Uterus (tissue), 2 donors: ENCODE results near the gene DNTT.

Experiments used
- POLR2A ChIP-seq, 2 donors: fragments of 450-650 bp; IDR thresholded peaks; one replicate each; pipeline ENCODE4 v1.6.1; 2016; ENCODE audit warnings: antibody characterized with exemption in 2 of 2, mild to moderate bottlenecking in 1 of 2, moderate library complexity in 1 of 2
- TF ChIP-seq, protein P1 (sequence below), 4 experiments: fragments of 200-600 bp in 2 of 4; fragments of 450-650 bp in 2 of 4; sonication (generic) in 2 of 4; IDR thresholded peaks; one replicate each; pipeline ENCODE4 v1.5.1; 2016 to 2019; ENCODE audit warnings: antibody characterized with exemption in 4 of 4, mild to moderate bottlenecking in 2 of 4, moderate library complexity in 1 of 4

GRCh38 chr10:96285331-96285752, 18.9 kb upstream of the DNTT start:
- TF ChIP-seq POLR2A (IDR thresholded peaks at IDR 0.05), result no peak
- TF ChIP-seq, protein P1, sequence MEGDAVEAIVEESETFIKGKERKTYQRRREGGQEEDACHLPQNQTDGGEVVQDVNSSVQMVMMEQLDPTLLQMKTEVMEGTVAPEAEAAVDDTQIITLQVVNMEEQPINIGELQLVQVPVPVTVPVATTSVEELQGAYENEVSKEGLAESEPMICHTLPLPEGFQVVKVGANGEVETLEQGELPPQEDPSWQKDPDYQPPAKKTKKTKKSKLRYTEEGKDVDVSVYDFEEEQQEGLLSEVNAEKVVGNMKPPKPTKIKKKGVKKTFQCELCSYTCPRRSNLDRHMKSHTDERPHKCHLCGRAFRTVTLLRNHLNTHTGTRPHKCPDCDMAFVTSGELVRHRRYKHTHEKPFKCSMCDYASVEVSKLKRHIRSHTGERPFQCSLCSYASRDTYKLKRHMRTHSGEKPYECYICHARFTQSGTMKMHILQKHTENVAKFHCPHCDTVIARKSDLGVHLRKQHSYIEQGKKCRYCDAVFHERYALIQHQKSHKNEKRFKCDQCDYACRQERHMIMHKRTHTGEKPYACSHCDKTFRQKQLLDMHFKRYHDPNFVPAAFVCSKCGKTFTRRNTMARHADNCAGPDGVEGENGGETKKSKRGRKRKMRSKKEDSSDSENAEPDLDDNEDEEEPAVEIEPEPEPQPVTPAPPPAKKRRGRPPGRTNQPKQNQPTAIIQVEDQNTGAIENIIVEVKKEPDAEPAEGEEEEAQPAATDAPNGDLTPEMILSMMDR (IDR thresholded peaks at IDR 0.05), result no peak
